Type B pancreatic cell (in vitro differentiated cells): Measurements from ENCODE around the gene ARIH1. TPM values are rescaled to one million over a fixed set of nuclear protein-coding genes. Genes with fewer than 3 reads are reported as not detected.
"Not testable (repeated sequence)": the region's sequence is repeated elsewhere in the genome, so short reads cannot be mapped to it uniquely, and the experiment has no call there.

Experiments
- DNase-seq: peaks from one replicate; pipeline ENCODE4 v3.0.0; 2021; ENCODE audit warnings: mixed read lengths; ENCODE audit not compliant: unreplicated experiment; ENCODE audit errors: extremely low spot score
- H3K27ac Mint-ChIP-seq: 2 replicates; pipeline ENCODE4 v1.8.0; 2021; ENCODE audit warnings: mild to moderate bottlenecking, mixed read lengths
- H3K27me3 Mint-ChIP-seq: 2 replicates; pipeline ENCODE4 v1.8.0; 2021; ENCODE audit warnings: mixed read lengths
- H3K36me3 Mint-ChIP-seq: 2 replicates; pipeline ENCODE4 v1.8.0; 2021; ENCODE audit warnings: mixed read lengths
- H3K4me1 Mint-ChIP-seq: one replicate; pipeline ENCODE4 v1.8.0; 2021; ENCODE audit warnings: mixed read lengths; ENCODE audit not compliant: unreplicated experiment
- H3K4me3 Mint-ChIP-seq: 2 replicates; pipeline ENCODE4 v1.8.0; 2021; ENCODE audit warnings: mild to moderate bottlenecking, mixed read lengths
- H3K9me3 Mint-ChIP-seq: 2 replicates; pipeline ENCODE4 v1.8.0; 2021; ENCODE audit warnings: mixed read lengths
- CTCF ChIP-seq: fragments of 200-600 bp; sonication (generic); conservative IDR thresholded peaks from 2 replicates; pipeline ENCODE4 v1.5.0; 2021; ENCODE audit warnings: antibody characterized with exemption, mild to moderate bottlenecking
- total RNA-seq: library from RNA; stranded (reverse); gene quantifications from 2 replicates; pipeline ENCODE4 v1.2.1, GENCODE V29; 2021; ENCODE audit warnings: low replicate concordance

ARIH1 gene
- total RNA-seq, 1 donor from 2014 or later: 172 TPM

DNA sequence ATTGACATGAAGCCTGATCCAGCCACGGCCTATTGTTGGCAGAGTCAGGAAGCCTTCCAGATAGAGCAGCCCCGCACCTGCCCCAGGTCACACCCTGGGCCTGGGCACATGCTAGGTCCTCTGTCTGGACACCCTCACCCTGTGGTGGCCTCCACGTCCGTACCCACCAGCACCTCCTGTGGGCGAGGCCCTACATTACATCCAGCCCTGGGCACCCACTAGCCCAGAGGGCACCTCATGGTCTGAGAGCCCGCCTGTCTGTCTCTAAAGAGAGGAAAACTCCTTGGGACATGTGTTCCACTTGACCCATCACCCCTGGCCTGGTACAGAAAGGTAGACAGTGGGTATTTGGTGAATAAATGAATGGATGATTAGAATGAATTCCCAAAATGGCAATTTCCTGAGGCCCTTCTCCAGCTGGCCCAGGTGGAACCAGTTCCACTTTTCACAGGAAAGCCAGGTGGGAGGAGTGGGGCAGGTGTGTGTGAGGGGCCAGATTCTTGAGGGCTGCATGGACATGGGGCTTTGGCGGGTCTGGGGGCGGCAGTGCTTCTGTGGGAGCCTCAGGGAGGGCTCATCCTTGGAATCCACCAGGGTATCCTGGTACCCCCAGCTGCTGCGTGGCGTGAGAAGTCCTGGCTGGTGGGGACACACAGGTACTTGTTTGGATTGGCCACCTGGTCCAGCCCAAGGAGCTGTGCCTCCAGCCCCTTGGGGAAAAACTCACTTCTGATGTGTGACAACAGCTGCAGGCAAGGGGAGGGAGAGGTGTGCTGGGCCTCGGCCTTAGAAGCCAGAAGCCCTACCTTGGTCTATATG lies 154.3 kb downstream of the ARIH1 start:
- not testable (repeated sequence) for H3K4me1 Mint-ChIP-seq, H3K9me3 Mint-ChIP-seq, DNase-seq, H3K27me3 Mint-ChIP-seq, H3K27ac Mint-ChIP-seq, H3K36me3 Mint-ChIP-seq, H3K4me3 Mint-ChIP-seq
- TF ChIP-seq CTCF: peak; percentile 45

GRCh38 chr15:72629068-72629570 lies 155.0 kb downstream of the ARIH1 start:
- DNase-seq, H3K4me1 Mint-ChIP-seq, H3K4me3 Mint-ChIP-seq, H3K36me3 Mint-ChIP-seq, H3K27ac Mint-ChIP-seq, H3K27me3 Mint-ChIP-seq, H3K9me3 Mint-ChIP-seq: not testable (repeated sequence)

- not testable (repeated sequence) for H3K4me1 Mint-ChIP-seq, H3K9me3 Mint-ChIP-seq, H3K27ac Mint-ChIP-seq, H3K36me3 Mint-ChIP-seq, H3K27me3 Mint-ChIP-seq
- peak; percentile 85 for DNase-seq
- peak overlapping the region; percentile 57 for H3K4me3 Mint-ChIP-seq
These were observed 162.6 kb downstream of the ARIH1 start for GRCh38 chr15:72636519-72637282.

GRCh38 chr15:72639759-72640483 lies 165.8 kb downstream of the ARIH1 start:
- not testable (repeated sequence) for H3K27me3 Mint-ChIP-seq, DNase-seq, H3K27ac Mint-ChIP-seq, H3K36me3 Mint-ChIP-seq, H3K4me3 Mint-ChIP-seq, H3K4me1 Mint-ChIP-seq, H3K9me3 Mint-ChIP-seq

GRCh38 chr15:72642271-72642670 lies 168.1 kb downstream of the ARIH1 start:
- DNase-seq, H3K27me3 Mint-ChIP-seq, H3K4me3 Mint-ChIP-seq, H3K4me1 Mint-ChIP-seq, H3K36me3 Mint-ChIP-seq, H3K9me3 Mint-ChIP-seq, H3K27ac Mint-ChIP-seq: not testable (repeated sequence)

DNA sequence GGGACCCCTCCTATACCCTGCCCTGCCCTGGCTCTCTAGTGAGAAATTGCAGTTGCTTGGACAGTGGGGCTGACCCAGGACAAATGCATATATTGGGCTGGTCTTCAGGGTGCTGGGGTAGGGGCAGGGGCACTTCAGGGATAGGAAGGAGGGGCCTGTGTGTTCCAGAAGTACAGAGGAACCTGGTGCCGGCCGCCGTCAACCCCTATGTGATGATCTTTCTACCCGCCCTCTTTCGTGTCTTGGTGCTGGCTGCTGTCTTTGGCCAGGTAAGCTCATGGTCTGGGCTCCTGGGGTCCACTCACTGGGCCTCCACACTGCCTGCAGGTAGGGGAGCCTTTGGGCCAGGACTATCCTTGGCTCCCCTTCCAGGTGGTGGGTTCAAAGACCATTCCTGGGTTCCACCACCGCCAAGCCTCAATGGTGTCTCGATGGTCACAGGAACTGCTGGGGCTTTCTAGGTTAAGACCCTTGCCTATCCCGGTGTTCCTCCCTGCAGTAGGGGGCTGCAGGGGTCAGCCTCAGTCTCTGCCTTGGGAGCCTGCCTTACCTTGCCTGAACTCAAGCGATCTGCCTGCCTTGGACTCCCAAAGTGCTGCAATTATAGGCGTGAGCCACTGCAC lies 174.6 kb downstream of the ARIH1 start:
- not testable (repeated sequence) for H3K4me1 Mint-ChIP-seq, H3K27ac Mint-ChIP-seq, H3K36me3 Mint-ChIP-seq, H3K27me3 Mint-ChIP-seq, DNase-seq, H3K9me3 Mint-ChIP-seq, H3K4me3 Mint-ChIP-seq

Other genes with a start within 250 kb of the ARIH1 start
- gene PKM, start 243.1 kb upstream of the ARIH1 start, total RNA-seq: 597 and 663 TPM in 2 replicates
- 74.6 and 97.5 TPM in 2 replicates for gene PARP6, start 201.8 kb upstream of the ARIH1 start, total RNA-seq
- gene CELF6, start 154.2 kb upstream of the ARIH1 start, total RNA-seq: 0.45 and 1.9 TPM in 2 replicates
- 91.3 and 101 TPM in 2 replicates for gene HEXA, start 98.3 kb upstream of the ARIH1 start, total RNA-seq
- not detected in 2 replicates for gene TMEM202, start 76.0 kb upstream of the ARIH1 start, total RNA-seq
- not detected in 2 replicates for gene GOLGA6B, start 180.4 kb downstream of the ARIH1 start, total RNA-seq
- not detected in 2 replicates for gene HIGD2B, start 211.9 kb downstream of the ARIH1 start, total RNA-seq
- gene BBS4, start 211.9 kb downstream of the ARIH1 start, total RNA-seq: 17.1 and 27.6 TPM in 2 replicates